Measurements from ENCODE around the gene RNF223. TPM values are rescaled to one million over a fixed set of nuclear protein-coding genes. Genes with fewer than 3 reads are reported as not detected.

Gene RNF223
- total RNA-seq, 4 donors from 2014 or later, result 9.4 to 19.5 (median 10.5) TPM

DNA sequence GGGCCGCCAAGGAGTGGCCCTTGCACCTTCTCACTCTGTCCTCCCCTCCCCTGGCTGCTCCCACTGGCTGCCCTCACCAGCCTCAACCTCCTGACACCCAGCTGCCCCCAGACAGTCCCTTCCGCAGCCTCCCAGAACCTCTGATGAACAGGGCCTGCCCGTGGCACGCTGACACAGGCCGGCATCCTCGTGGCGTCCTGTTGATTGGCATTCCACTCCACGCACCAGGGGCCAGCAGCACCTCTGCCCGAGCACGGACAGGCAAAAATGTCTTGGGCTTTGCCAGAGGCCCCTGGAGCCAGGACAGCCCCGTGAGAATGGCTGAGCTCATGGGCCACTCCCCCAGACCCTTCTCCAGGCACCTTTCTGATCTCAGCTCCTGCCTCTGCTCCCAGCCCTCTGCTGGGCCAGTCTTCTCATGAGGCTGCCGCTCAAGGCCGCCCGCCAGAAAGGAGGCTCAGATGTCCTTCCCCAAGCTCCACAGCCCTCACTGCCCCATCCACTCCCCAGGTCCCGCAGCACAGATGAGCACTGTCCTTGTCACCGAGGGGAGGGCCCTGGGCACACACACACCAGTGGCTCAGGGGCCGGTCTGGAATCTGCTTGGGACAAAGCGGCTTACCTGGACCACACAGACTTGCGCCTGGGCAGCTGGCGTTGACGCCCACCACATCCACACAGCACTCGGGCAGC is 15.8 kb upstream of the RNF223 start:
- TF ChIP-seq CTCF (IDR thresholded peaks at IDR 0.05) (no peak), POLR2A (IDR thresholded peaks at IDR 0.05) (no peak)
- WGBS, 2 donors, result 88 to 93% methylated on average over 18 to 22 of the region's 22 CpGs
- no peak overlapping the region for H3K4me3 ChIP-seq (ENCODE audit: low read depth, poor library complexity, severe bottlenecking)
- intact Hi-C loops (cut with DNase I; ENCODE audit: low total_unique reads), result no loop called here
- DNase-seq (ENCODE audit: low spot score in 2 of 2), result peak in 1 of 2 donors; percentile 79

- peak in 1 of 2 donors; percentile 81 for DNase-seq (ENCODE audit: low spot score in 2 of 2)
- no peak overlapping the region for H3K4me3 ChIP-seq (ENCODE audit: low read depth, poor library complexity, severe bottlenecking)
- 90 to 92% methylated on average over 36 to 46 of the region's 46 CpGs for WGBS, 2 donors
- no peak for TF ChIP-seq POLR2A (IDR thresholded peaks at IDR 0.05)
- no peak for TF ChIP-seq CTCF (IDR thresholded peaks at IDR 0.05)
- intact Hi-C loops (cut with DNase I; ENCODE audit: low total_unique reads), result no loop called here
These were observed 14.9 kb upstream of the RNF223 start for GRCh38 chr1:1088801-1089680.

GRCh38 chr1:1088029-1088800 is 14.1 kb upstream of the RNF223 start:
- H3K4me3 ChIP-seq (ENCODE audit: low read depth, poor library complexity, severe bottlenecking), result no peak overlapping the region
- intact Hi-C loops (cut with DNase I; ENCODE audit: low total_unique reads), result no loop called here

GRCh38 chr1:1087351-1088028 is 13.4 kb upstream of the RNF223 start:
- peak in 1 of 2 donors; percentile 78 for DNase-seq (ENCODE audit: low spot score in 2 of 2)
- intact Hi-C loops (cut with DNase I; ENCODE audit: low total_unique reads), result no loop called here
- H3K4me3 ChIP-seq (ENCODE audit: low read depth, poor library complexity, severe bottlenecking), result no peak overlapping the region
- 79 to 87% methylated on average over 37 to 38 of the region's 38 CpGs for WGBS, 2 donors
- TF ChIP-seq POLR2A (IDR thresholded peaks at IDR 0.05) (no peak), CTCF (IDR thresholded peaks at IDR 0.05) (no peak)

More at GRCh38 chr1:1088029-1088800, 14.1 kb upstream of the RNF223 start:
- WGBS, 2 donors, result 92 to 93% methylated on average over 30 to 36 of the region's 39 CpGs
- DNase-seq (ENCODE audit: low spot score in 2 of 2), result peak in 1 of 2 donors; percentile 72
- no peak for TF ChIP-seq CTCF (IDR thresholded peaks at IDR 0.05)
- no peak for TF ChIP-seq POLR2A (IDR thresholded peaks at IDR 0.05)

DNA sequence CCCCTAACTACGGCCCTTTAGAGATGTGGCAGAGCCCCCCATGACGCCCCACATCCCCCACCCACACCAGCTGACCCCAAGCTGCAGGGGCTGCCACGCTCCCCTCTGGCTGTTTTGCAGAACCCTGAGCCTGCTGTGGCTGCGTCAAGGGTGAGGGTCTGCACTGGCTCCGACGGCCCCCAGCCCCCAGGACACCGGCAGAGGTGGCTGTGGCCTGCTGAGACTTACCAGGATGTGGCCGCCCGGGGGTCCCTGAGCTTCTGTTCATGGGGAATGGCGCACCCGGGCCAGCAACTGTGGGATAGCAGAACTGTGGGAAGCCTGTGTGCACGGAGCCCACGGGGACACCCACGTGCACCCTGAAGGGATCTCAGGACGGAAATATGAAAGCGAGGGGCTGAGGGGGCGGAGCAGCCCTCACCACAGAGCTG is 12.8 kb upstream of the RNF223 start:
- no peak overlapping the region for H3K4me3 ChIP-seq (ENCODE audit: low read depth, poor library complexity, severe bottlenecking)
- peak in 1 of 2 donors; percentile 77 for DNase-seq (ENCODE audit: low spot score in 2 of 2)
- 90 to 94% methylated on average over 13 to 17 of the region's 17 CpGs for WGBS, 2 donors
- TF ChIP-seq CTCF (IDR thresholded peaks at IDR 0.05), result no peak
- no peak for TF ChIP-seq POLR2A (IDR thresholded peaks at IDR 0.05)
- intact Hi-C loops (cut with DNase I; ENCODE audit: low total_unique reads), result no loop called here

Data from lower leg skin (tissue), 4 donors.